ENCODE measurements around the gene CCL8.

The CCL8 gene

DNA sequence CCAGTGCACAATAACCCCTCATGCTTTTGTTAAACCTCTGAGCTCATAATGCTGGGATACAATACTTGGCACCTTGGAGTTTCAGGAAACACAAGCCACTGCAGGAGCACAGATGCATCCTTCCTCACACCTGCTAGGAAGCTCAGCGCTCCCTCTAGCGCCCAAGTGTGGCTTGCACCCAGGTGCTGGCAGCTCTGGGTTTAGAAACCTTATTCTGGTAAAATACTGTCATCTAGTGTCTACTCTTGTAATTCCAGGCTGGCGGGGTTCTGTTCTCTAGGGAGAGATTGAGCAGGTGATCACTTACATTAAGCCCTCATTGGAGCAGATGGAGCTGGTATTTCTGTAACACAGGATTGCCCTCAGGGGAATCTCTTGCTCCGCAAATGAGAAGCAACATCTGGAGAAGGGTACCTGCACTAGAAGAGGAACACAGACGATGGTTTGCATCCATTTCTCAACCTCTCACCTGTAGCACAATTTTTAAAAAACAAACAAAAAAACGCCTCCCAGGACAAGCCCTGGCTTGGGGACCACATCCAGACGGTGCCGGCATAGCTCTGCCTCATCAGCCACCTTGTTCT lies 42.3 kb downstream of the CCL8 start:
- H3K27me3 ChIP-seq = peaks cover 0 to 16% of the 10 kb centered on the region in 2 donors

DNA sequence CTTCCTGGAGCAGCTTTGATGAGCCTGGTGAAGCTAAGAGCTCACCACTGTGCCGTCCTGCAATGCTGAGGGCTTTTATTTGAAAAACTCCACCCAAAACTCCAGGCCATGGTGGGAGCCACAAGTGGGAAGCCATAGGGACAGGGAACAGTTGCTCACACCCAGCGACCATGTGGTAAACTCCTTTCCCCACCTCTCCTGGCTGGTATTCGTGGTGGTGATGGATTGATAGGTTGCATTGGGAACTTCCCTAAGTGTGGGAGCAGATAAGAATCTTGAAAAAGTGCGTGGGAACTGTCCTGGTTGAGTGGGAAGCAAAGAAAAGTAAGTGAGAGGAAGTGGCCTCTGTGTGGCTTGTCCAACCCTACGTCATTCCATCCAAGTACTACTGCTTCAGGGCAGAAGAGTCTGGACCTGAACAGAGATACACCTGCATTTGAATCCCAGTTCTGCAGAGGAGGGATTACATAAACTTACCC lies 44.0 kb downstream of the CCL8 start, which contains the start of gene CCL1:
CCL1 (minus strand) TSS at position 51 of the 479 bp plus-strand sequence. CDS start 72 bp downstream, outside the sequence.
- H3K27me3 ChIP-seq = peaks cover 0 to 16% of the 10 kb centered on the region in 2 donors
- H3K4me3 ChIP-seq = no peak within 1 kb of the TSS
- TF ChIP-seq, protein P1, sequence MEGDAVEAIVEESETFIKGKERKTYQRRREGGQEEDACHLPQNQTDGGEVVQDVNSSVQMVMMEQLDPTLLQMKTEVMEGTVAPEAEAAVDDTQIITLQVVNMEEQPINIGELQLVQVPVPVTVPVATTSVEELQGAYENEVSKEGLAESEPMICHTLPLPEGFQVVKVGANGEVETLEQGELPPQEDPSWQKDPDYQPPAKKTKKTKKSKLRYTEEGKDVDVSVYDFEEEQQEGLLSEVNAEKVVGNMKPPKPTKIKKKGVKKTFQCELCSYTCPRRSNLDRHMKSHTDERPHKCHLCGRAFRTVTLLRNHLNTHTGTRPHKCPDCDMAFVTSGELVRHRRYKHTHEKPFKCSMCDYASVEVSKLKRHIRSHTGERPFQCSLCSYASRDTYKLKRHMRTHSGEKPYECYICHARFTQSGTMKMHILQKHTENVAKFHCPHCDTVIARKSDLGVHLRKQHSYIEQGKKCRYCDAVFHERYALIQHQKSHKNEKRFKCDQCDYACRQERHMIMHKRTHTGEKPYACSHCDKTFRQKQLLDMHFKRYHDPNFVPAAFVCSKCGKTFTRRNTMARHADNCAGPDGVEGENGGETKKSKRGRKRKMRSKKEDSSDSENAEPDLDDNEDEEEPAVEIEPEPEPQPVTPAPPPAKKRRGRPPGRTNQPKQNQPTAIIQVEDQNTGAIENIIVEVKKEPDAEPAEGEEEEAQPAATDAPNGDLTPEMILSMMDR (IDR thresholded peaks at IDR 0.05) = no peak
- peaks cover 0 to 4% (median 0%) of the 10 kb centered on the region in 4 donors for H3K4me1 ChIP-seq
- no peak within 1 kb of the TSS for H3K27ac ChIP-seq
- H3K36me3 ChIP-seq = no peaks in the 10 kb centered on the region
- no peaks in the 10 kb centered on the region for H3K9me3 ChIP-seq
- DNase-seq = no peak
- intact Hi-C loops (cut with DNase I; ENCODE audit: low total_unique reads) = no loop called here

More for the DNA sequence above, 42.3 kb downstream of the CCL8 start:
- no peaks in the 10 kb centered on the region for H3K9me3 ChIP-seq
- peaks cover 0 to 4% (median 0%) of the 10 kb centered on the region in 4 donors for H3K4me1 ChIP-seq
- no peaks in the 10 kb centered on the region for H3K36me3 ChIP-seq
- intact Hi-C loops (cut with DNase I; ENCODE audit: low total_unique reads) = loop anchor here (2.0 kb wide), 1 partner anchor 161 kb away; no protein-coding TSS in a partner anchor
- peak; percentile 90 to 93 for DNase-seq
- H3K4me3 ChIP-seq = no peak overlapping the region
- TF ChIP-seq, protein P1 (IDR thresholded peaks at IDR 0.05) = peak; percentile 100
- H3K27ac ChIP-seq = no peak overlapping the region

DNA sequence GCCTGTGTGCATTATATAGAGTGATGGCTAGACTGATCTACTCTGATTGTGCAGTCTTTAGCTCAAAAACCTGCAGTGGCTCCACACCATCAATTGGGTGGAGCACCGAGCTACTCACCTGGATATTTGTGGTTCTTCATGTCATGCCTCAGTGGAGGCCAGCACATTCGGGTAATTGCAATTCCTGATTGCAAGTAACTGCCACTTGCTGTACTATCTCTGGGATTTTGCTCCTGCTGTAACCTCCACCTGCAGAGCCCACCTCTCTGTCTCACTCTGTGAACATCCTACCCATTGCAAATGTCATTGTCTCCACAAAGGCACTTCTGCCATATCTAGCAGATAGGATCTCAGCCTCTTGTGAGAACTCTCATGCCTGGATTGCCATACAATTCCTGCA lies 45.5 kb downstream of the CCL8 start:
- H3K27ac ChIP-seq = no peak overlapping the region
- TF ChIP-seq, protein P1 (IDR thresholded peaks at IDR 0.05) = no peak
- peaks cover 0 to 4% (median 0%) of the 10 kb centered on the region in 4 donors for H3K4me1 ChIP-seq
- peaks cover 0 to 16% of the 10 kb centered on the region in 2 donors for H3K27me3 ChIP-seq
- no peaks in the 10 kb centered on the region for H3K9me3 ChIP-seq
- no peaks in the 10 kb centered on the region for H3K36me3 ChIP-seq
- no peak overlapping the region for H3K4me3 ChIP-seq
- no peak for DNase-seq
- intact Hi-C loops (cut with DNase I; ENCODE audit: low total_unique reads) = no loop called here

DNA sequence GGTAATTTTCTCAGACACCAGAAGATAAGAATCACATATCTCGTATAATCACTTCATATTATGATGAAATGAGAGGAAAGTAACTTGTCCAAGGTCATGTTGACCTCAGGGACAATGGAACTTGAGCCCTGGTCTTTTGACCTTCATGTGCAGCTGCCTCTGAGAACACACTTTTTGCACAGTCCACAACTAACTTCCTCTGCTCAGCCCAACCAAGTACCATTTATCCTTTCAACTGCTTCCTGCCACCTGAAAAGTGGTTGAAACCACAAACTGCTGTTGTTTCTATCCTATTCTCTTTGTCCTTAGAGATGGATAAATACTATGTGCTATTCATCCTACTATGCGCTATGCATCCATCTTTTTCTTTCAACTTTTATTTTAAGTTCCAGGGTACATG lies 46.1 kb downstream of the CCL8 start:
- Histone ChIP-seq H3K4me3 (no peak overlapping the region), H3K36me3 (no peaks in the 10 kb centered on the region), H3K27me3 (peaks cover 0 to 16% of the 10 kb centered on the region in 2 donors), H3K9me3 (no peaks in the 10 kb centered on the region), H3K27ac (no peak overlapping the region), H3K4me1 (peaks cover 0 to 4% (median 0%) of the 10 kb centered on the region in 4 donors)
- TF ChIP-seq, protein P1 (IDR thresholded peaks at IDR 0.05) = no peak
- intact Hi-C loops (cut with DNase I; ENCODE audit: low total_unique reads) = no loop called here
- no peak for DNase-seq

DNA sequence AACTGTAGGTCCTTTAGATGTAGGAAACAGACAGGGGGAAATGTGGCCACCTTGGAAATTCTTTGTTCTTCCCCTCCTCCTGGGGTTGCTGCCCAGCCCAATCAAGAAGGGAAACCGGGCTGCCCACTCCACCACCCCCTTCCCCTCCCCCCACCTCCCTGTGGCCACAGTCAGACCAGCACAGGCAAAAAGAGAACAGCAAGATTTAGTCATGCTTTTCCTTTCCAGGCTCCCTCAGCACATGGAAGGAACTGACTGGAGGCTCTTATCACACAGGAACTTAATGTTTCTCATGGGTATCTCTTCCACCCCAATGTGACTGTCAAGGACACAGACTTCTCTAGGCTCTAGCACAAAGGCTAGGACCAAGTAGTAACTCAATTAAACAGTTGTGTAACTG lies 46.8 kb downstream of the CCL8 start:
- TF ChIP-seq, protein P1 (IDR thresholded peaks at IDR 0.05) = no peak
- intact Hi-C loops (cut with DNase I; ENCODE audit: low total_unique reads) = no loop called here
- no peak overlapping the region for H3K4me3 ChIP-seq
- H3K27me3 ChIP-seq = peaks cover 0 to 16% of the 10 kb centered on the region in 2 donors
- no peaks in the 10 kb centered on the region for H3K36me3 ChIP-seq
- H3K9me3 ChIP-seq = no peaks in the 10 kb centered on the region
- H3K4me1 ChIP-seq = peaks cover 0 to 4% (median 0%) of the 10 kb centered on the region in 4 donors
- DNase-seq = no peak
- H3K27ac ChIP-seq = no peak overlapping the region

All from tibial artery (tissue), 4 donors.